GM12878 (cell line): ENCODE data around the gene BOLA1. TPM values are rescaled to one million over a fixed set of nuclear protein-coding genes. Genes with fewer than 3 reads are reported as not detected.
A peak's percentile ranks its signal among the peaks of the same experiment; 100 is the strongest.

Experiments used
- CBFB ChIP-seq: IDR thresholded peaks from 2 replicates; pipeline ENCODE4 v1.6.1; 2016; ENCODE audit warnings: antibody characterized with exemption, low read depth
- CREM ChIP-seq: IDR thresholded peaks from 2 replicates; pipeline ENCODE4 v1.6.1; 2014; ENCODE audit warnings: antibody characterized with exemption, low read depth
- MEF2A ChIP-seq: IDR thresholded peaks from 2 replicates; pipeline ENCODE4 v1.6.1; 2011; ENCODE audit warnings: low read depth, mild to moderate bottlenecking, low read length, moderate library complexity; ENCODE audit not compliant: insufficient read depth
- MYC ChIP-seq: IDR thresholded peaks from 2 replicates; pipeline ENCODE4 v1.6.1; 2011; ENCODE audit warnings: mild to moderate bottlenecking, low read length, moderate library complexity, inconsistent platforms; ENCODE audit not compliant: insufficient read depth, insufficient replicate concordance, insufficient read length, severe bottlenecking
- NBN ChIP-seq: fragments of 450-650 bp; IDR thresholded peaks from 2 replicates; pipeline ENCODE4 v1.6.1; 2016
- NR2C1 ChIP-seq: fragments of 450-650 bp; IDR thresholded peaks from 2 replicates; pipeline ENCODE4 v1.6.1; 2017; ENCODE audit warnings: antibody characterized with exemption, mild to moderate bottlenecking, moderate library complexity
- PAX5 ChIP-seq: IDR thresholded peaks from 2 replicates; pipeline ENCODE4 v1.6.1; 2011; ENCODE audit warnings: low read depth, low read length, borderline replicate concordance
- PAX8 ChIP-seq: fragments of 450-650 bp; IDR thresholded peaks from 2 replicates; pipeline ENCODE4 v1.6.1; 2017; ENCODE audit warnings: mild to moderate bottlenecking, moderate library complexity
- POLR2AphosphoS2 ChIP-seq: IDR thresholded peaks from 2 replicates; pipeline ENCODE4 v1.6.1; 2011; ENCODE audit warnings: low read depth, mild to moderate bottlenecking, low read length, improper control_type of control experiment, moderate library complexity
- SMAD1 ChIP-seq: fragments of 450-650 bp; IDR thresholded peaks from 2 replicates; pipeline ENCODE4 v1.6.1; 2018; ENCODE audit warnings: mild to moderate bottlenecking, low read depth; ENCODE audit not compliant: partially characterized antibody
- SMAD5 ChIP-seq: IDR thresholded peaks from 2 replicates; pipeline ENCODE4 v1.6.1; 2016; ENCODE audit warnings: antibody characterized with exemption, low read depth
- SRF ChIP-seq, 2 experiments: IDR thresholded peaks; 2 replicates each; pipeline ENCODE4 v1.6.1; 2011; ENCODE audit warnings: low read depth in 2 of 2, low read length in 2 of 2, mild to moderate bottlenecking in 1 of 2, moderate library complexity in 1 of 2
- ZNF24 ChIP-seq: fragments of 450-650 bp; IDR thresholded peaks from 2 replicates; pipeline ENCODE4 v1.6.1; 2017; ENCODE audit warnings: antibody characterized with exemption, mild to moderate bottlenecking
- ZNF274 ChIP-seq: IDR thresholded peaks from one replicate; pipeline ENCODE4 v1.8.0; 2011; ENCODE audit not compliant: insufficient read length, insufficient read depth
- polyA plus RNA-seq, 11 experiments: library from polyadenylated mRNA; depleted of rRNA in 4 of 11; unstranded in 6 of 11; stranded (reverse) in 5 of 11; fragments of >200 nt; fragmentation: Nextera tagmentation in 4 of 11; fragmentation: Illumina TruSeq in 1 of 11; extraction: Ambion mirVana in 4 of 11; extraction: Trizol in 1 of 11; gene quantifications; 1 replicate in 1 of 11; 2 replicates in 10 of 11; pipeline versions ENCODE4 v1.2.1 to v1.2.3, GENCODE V29; 2011 to 2016; ENCODE audit warnings: inconsistent platforms in 2 of 11, missing spikeins in 2 of 11, low read depth in 1 of 11
- total RNA-seq, 4 experiments: library from RNA; depleted of rRNA in 3 of 4; stranded (reverse); fragments of >200 nt in 3 of 4; fragmentation: Illumina TruSeq in 1 of 4; extraction: Trizol in 1 of 4; gene quantifications; 2 replicates each; pipeline versions ENCODE4 v1.2.1 to v1.2.3, GENCODE V29; 2013 to 2021
- TF ChIP-seq, protein P1 (sequence below): fragments of 450-650 bp; IDR thresholded peaks from 2 replicates; pipeline ENCODE4 v1.6.1; 2017; ENCODE audit warnings: mild to moderate bottlenecking, moderate library complexity
- TF ChIP-seq, protein P2 (sequence below): IDR thresholded peaks from 2 replicates; pipeline ENCODE4 v1.6.1; 2012; ENCODE audit warnings: low read depth, low read length, improper control_type of control experiment
- TF ChIP-seq, protein P3 (sequence below): fragments of 450-650 bp; IDR thresholded peaks from 2 replicates; pipeline ENCODE4 v1.6.1; 2016; ENCODE audit warnings: mild to moderate bottlenecking
- TF ChIP-seq, protein P4 (sequence below): IDR thresholded peaks from 2 replicates; pipeline ENCODE4 v1.6.1; 2012; ENCODE audit warnings: low read depth, low read length, improper control_type of control experiment
- TF ChIP-seq, protein P5 (sequence below): fragments of 450-650 bp; IDR thresholded peaks from 2 replicates; pipeline ENCODE4 v1.6.1; 2016; ENCODE audit warnings: mild to moderate bottlenecking, moderate library complexity, borderline replicate concordance

Gene BOLA1
- total and polyA plus RNA-seq, 10 of the 15 experiments (the other 5 are each of a cell fraction or from before 2014, with no cell fraction given): 0.74 to 18.7 (median 11.3) TPM

DNA sequence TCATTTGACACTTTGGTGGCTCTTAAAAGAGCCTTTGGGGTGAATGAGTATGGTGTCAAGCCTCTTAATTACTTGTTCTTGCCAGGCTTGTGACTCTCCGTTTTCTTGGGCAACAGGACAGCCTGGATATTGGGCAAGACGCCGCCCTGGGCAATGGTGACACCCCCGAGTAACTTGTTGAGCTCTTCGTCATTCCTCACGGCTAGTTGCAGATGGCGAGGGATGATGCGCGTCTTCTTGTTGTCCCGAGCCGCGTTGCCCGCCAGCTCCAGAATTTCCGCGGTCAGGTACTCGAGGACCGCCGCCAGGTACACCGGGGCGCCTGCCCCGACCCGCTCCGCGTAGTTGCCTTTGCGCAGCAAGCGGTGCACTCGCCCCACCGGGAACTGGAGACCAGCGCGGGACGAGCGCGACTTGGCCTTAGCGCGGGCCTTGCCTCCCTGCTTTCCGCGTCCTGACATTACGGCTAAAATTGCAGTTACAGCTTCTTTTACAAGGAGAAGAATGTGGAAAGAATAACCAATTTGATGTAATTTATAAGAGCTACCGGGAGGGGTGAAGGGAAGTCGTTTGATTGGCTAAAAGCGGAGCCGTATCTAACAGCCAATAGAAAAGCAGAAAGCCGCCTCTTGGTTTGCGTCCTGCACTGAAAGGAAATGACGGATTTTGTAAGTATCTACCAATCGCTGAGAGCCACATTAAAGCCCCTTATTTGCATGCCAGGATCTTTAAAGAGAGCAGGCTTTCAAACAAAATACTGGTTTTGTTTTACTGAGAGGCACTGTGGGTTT is 11.7 kb upstream of the BOLA1 start (continued):
- TF ChIP-seq, protein P1, sequence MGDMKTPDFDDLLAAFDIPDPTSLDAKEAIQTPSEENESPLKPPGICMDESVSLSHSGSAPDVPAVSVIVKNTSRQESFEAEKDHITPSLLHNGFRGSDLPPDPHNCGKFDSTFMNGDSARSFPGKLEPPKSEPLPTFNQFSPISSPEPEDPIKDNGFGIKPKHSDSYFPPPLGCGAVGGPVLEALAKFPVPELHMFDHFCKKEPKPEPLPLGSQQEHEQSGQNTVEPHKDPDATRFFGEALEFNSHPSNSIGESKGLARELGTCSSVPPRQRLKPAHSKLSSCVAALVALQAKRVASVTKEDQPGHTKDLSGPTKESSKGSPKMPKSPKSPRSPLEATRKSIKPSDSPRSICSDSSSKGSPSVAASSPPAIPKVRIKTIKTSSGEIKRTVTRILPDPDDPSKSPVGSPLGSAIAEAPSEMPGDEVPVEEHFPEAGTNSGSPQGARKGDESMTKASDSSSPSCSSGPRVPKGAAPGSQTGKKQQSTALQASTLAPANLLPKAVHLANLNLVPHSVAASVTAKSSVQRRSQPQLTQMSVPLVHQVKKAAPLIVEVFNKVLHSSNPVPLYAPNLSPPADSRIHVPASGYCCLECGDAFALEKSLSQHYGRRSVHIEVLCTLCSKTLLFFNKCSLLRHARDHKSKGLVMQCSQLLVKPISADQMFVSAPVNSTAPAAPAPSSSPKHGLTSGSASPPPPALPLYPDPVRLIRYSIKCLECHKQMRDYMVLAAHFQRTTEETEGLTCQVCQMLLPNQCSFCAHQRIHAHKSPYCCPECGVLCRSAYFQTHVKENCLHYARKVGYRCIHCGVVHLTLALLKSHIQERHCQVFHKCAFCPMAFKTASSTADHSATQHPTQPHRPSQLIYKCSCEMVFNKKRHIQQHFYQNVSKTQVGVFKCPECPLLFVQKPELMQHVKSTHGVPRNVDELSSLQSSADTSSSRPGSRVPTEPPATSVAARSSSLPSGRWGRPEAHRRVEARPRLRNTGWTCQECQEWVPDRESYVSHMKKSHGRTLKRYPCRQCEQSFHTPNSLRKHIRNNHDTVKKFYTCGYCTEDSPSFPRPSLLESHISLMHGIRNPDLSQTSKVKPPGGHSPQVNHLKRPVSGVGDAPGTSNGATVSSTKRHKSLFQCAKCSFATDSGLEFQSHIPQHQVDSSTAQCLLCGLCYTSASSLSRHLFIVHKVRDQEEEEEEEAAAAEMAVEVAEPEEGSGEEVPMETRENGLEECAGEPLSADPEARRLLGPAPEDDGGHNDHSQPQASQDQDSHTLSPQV: no peak
- TF ChIP-seq POLR2AphosphoS2 (peak; percentile 95), SRF (IDR thresholded peaks at IDR 0.05; ENCODE audit: low read depth in 2 of 2, low read length in 2 of 2) (no peak), MEF2A (no peak), CBFB (peak; percentile 37), SMAD1 (peak; percentile 91), CREM (no peak), ZNF274 (no peak), NBN (no peak), NR2C1 (no peak), PAX5 (peak; percentile 67; the same call in 1 of the 2 replicates), SMAD5 (peak; percentile 40; the same call in 1 of the 2 replicates), MYC (no peak), ZNF24 (no peak; the same call in 1 of the 2 replicates), PAX8 (no peak)
- TF ChIP-seq, protein P2, sequence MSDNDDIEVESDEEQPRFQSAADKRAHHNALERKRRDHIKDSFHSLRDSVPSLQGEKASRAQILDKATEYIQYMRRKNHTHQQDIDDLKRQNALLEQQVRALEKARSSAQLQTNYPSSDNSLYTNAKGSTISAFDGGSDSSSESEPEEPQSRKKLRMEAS: no peak
- TF ChIP-seq, protein P3, sequence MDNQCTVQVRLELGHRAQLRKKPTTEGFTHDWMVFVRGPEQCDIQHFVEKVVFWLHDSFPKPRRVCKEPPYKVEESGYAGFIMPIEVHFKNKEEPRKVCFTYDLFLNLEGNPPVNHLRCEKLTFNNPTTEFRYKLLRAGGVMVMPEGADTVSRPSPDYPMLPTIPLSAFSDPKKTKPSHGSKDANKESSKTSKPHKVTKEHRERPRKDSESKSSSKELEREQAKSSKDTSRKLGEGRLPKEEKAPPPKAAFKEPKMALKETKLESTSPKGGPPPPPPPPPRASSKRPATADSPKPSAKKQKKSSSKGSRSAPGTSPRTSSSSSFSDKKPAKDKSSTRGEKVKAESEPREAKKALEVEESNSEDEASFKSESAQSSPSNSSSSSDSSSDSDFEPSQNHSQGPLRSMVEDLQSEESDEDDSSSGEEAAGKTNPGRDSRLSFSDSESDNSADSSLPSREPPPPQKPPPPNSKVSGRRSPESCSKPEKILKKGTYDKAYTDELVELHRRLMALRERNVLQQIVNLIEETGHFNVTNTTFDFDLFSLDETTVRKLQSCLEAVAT: peak; percentile 97
- TF ChIP-seq, protein P4, sequence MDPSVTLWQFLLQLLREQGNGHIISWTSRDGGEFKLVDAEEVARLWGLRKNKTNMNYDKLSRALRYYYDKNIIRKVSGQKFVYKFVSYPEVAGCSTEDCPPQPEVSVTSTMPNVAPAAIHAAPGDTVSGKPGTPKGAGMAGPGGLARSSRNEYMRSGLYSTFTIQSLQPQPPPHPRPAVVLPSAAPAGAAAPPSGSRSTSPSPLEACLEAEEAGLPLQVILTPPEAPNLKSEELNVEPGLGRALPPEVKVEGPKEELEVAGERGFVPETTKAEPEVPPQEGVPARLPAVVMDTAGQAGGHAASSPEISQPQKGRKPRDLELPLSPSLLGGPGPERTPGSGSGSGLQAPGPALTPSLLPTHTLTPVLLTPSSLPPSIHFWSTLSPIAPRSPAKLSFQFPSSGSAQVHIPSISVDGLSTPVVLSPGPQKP: no peak
- TF ChIP-seq, protein P5, sequence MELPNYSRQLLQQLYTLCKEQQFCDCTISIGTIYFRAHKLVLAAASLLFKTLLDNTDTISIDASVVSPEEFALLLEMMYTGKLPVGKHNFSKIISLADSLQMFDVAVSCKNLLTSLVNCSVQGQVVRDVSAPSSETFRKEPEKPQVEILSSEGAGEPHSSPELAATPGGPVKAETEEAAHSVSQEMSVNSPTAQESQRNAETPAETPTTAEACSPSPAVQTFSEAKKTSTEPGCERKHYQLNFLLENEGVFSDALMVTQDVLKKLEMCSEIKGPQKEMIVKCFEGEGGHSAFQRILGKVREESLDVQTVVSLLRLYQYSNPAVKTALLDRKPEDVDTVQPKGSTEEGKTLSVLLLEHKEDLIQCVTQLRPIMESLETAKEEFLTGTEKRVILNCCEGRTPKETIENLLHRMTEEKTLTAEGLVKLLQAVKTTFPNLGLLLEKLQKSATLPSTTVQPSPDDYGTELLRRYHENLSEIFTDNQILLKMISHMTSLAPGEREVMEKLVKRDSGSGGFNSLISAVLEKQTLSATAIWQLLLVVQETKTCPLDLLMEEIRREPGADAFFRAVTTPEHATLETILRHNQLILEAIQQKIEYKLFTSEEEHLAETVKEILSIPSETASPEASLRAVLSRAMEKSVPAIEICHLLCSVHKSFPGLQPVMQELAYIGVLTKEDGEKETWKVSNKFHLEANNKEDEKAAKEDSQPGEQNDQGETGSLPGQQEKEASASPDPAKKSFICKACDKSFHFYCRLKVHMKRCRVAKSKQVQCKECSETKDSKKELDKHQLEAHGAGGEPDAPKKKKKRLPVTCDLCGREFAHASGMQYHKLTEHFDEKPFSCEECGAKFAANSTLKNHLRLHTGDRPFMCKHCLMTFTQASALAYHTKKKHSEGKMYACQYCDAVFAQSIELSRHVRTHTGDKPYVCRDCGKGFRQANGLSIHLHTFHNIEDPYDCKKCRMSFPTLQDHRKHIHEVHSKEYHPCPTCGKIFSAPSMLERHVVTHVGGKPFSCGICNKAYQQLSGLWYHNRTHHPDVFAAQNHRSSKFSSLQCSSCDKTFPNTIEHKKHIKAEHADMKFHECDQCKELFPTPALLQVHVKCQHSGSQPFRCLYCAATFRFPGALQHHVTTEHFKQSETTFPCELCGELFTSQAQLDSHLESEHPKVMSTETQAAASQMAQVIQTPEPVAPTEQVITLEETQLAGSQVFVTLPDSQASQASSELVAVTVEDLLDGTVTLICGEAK: peak; percentile 68; the same call in 1 of the 2 replicates
